ENCODE measurements around the gene SNRNP40. TPM values are rescaled to one million over a fixed set of nuclear protein-coding genes. Genes with fewer than 3 reads are reported as not detected.

SNRNP40 gene
- total and polyA plus RNA-seq, 2 donors (not counting 1 experiment from before 2014, with no cell fraction given) = 31.7 to 65.6 TPM

GRCh38 chr1:31249854-31250253 lies 46.7 kb downstream of the SNRNP40 start:
- POLR2A ChIA-PET = no interaction called here
- ATAC-seq (ENCODE audit: low read depth) = no peak
- no peak overlapping the region for H2AFZ ChIP-seq (ENCODE audit: insufficient read depth, low read depth, low read length, poor library complexity, severe bottlenecking)
- WGBS (ENCODE audit: insufficient coverage) = 100% methylated on average over 3 of the region's 3 CpGs
- H3K9ac ChIP-seq (ENCODE audit: low read length) = no peak overlapping the region
- Mint-ChIP-seq H3K4me3 (no peak overlapping the region), H3K4me1 (no peaks in the 10 kb centered on the region), H3K27ac (no peak overlapping the region), H3K27me3 (no peaks in the 10 kb centered on the region), H3K9me3 (ENCODE audit: insufficient read depth) (no peaks in the 10 kb centered on the region)
- no peak for DNase-seq
- TF ChIP-seq EZH2 (IDR thresholded peaks at IDR 0.05; ENCODE audit: borderline replicate concordance, insufficient read depth, low read depth, low read length, poor library complexity, severe bottlenecking) (no peak), CTCF (IDR thresholded peaks at IDR 0.05) (no peak)
- no peak overlapping the region for H3K27ac ChIP-seq (ENCODE audit: low read length in 2 of 2)
- no peaks in the 10 kb centered on the region for H3K36me3 ChIP-seq (replicated peaks in 1 of 2; ENCODE audit: control extremely low read depth in 1 of 2, control insufficient read depth in 1 of 2, extremely low read depth in 1 of 2, insufficient read depth in 2 of 2, low read length in 1 of 2)
- H3K9me3 ChIP-seq (ENCODE audit: control extremely low read depth in 1 of 3, control insufficient read depth in 2 of 3, insufficient read depth in 1 of 3, low read length in 2 of 3) = no peaks in the 10 kb centered on the region
- CTCF ChIA-PET = no interaction called here
- H3K4me1 ChIP-seq (ENCODE audit: control insufficient read depth in 2 of 2, insufficient read depth in 2 of 2, low read length in 2 of 2) = no peaks in the 10 kb centered on the region
- no peak overlapping the region for H3K4me2 ChIP-seq (replicated peaks; ENCODE audit: low read depth, low read length, poor library complexity, severe bottlenecking)
- H3K4me3 ChIP-seq (ENCODE audit: control extremely low read depth in 1 of 5, extremely low read depth in 1 of 5, insufficient read depth in 1 of 5, low read depth in 2 of 5, low read length in 4 of 5) = no peak overlapping the region
- H3K27me3 ChIP-seq (replicated peaks in 1 of 4; ENCODE audit: control extremely low read depth in 1 of 4, control insufficient read depth in 3 of 4, insufficient read depth in 4 of 4, low read length in 3 of 4) = no peaks in the 10 kb centered on the region
- no peaks in the 10 kb centered on the region for H4K20me1 ChIP-seq (ENCODE audit: control insufficient read depth, insufficient read depth, low read length, poor library complexity, severe bottlenecking)
- no peaks in the 10 kb centered on the region for H3K79me2 ChIP-seq (ENCODE audit: control insufficient read depth, insufficient read depth, low read length)
- intact Hi-C loops (cut with micrococcal nuclease) = no loop called here

- Histone ChIP-seq H3K79me2 (ENCODE audit: control insufficient read depth, insufficient read depth, low read length) (no peaks in the 10 kb centered on the region), H2AFZ (ENCODE audit: insufficient read depth, low read depth, low read length, poor library complexity, severe bottlenecking) (no peak overlapping the region), H3K36me3 (replicated peaks in 1 of 2; ENCODE audit: control extremely low read depth in 1 of 2, control insufficient read depth in 1 of 2, extremely low read depth in 1 of 2, insufficient read depth in 2 of 2, low read length in 1 of 2) (no peaks in the 10 kb centered on the region), H3K27me3 (replicated peaks in 1 of 4; ENCODE audit: control extremely low read depth in 1 of 4, control insufficient read depth in 3 of 4, insufficient read depth in 4 of 4, low read length in 3 of 4) (peaks cover 0 to 5% (median 0%) of the 10 kb centered on the region in 4 experiments), H3K9me3 (ENCODE audit: control extremely low read depth in 1 of 3, control insufficient read depth in 2 of 3, insufficient read depth in 1 of 3, low read length in 2 of 3) (no peaks in the 10 kb centered on the region), H3K9ac (ENCODE audit: low read length) (no peak overlapping the region), H3K4me2 (replicated peaks; ENCODE audit: low read depth, low read length, poor library complexity, severe bottlenecking) (no peak overlapping the region), H3K4me3 (ENCODE audit: control extremely low read depth in 1 of 5, extremely low read depth in 1 of 5, insufficient read depth in 1 of 5, low read depth in 2 of 5, low read length in 4 of 5) (no peak overlapping the region), H3K4me1 (ENCODE audit: control insufficient read depth in 2 of 2, insufficient read depth in 2 of 2, low read length in 2 of 2) (no peaks in the 10 kb centered on the region), H3K27ac (ENCODE audit: low read length in 2 of 2) (no peak overlapping the region), H4K20me1 (ENCODE audit: control insufficient read depth, insufficient read depth, low read length, poor library complexity, severe bottlenecking) (no peaks in the 10 kb centered on the region)
- ChIA-PET CTCF (no interaction called here), POLR2A (no interaction called here)
- TF ChIP-seq CTCF (IDR thresholded peaks at IDR 0.05) = no peak
- no peak for TF ChIP-seq EZH2 (IDR thresholded peaks at IDR 0.05; ENCODE audit: borderline replicate concordance, insufficient read depth, low read depth, low read length, poor library complexity, severe bottlenecking)
- peaks cover 6% of the 10 kb centered on the region for H3K27me3 Mint-ChIP-seq
- no peak overlapping the region for H3K27ac Mint-ChIP-seq
- intact Hi-C loops (cut with micrococcal nuclease) = no loop called here
- DNase-seq = no peak
- 100% methylated on average over 1 of the region's 4 CpGs for WGBS (ENCODE audit: insufficient coverage)
- H3K4me1 Mint-ChIP-seq = no peaks in the 10 kb centered on the region
- no peak overlapping the region for H3K4me3 Mint-ChIP-seq
- H3K9me3 Mint-ChIP-seq (ENCODE audit: insufficient read depth) = no peaks in the 10 kb centered on the region
- ATAC-seq (ENCODE audit: low read depth) = no peak
These were observed 48.3 kb downstream of the SNRNP40 start for GRCh38 chr1:31248276-31248675.

Measured in B cell (primary cell).